H9 (cell line): ENCODE results near the gene KMT5B. TPM values are rescaled to one million over a fixed set of nuclear protein-coding genes. Genes with fewer than 3 reads are reported as not detected.

ENCODE experiments used
- DNase-seq: peaks from one replicate; pipeline ENCODE4 v3.0.0-alpha.2; 2017
- H2AFZ ChIP-seq: one replicate; pipeline ENCODE4 v1.6.1; 2013; ENCODE audit warnings: mild to moderate bottlenecking, low read length, control low read depth, moderate library complexity
- H2AK5ac ChIP-seq: 2 replicates; pipeline ENCODE4 v1.6.1; 2013; ENCODE audit warnings: low read length, control low read depth, mixed read lengths; ENCODE audit not compliant: insufficient read length
- H2BK120ac ChIP-seq: one replicate; pipeline ENCODE4 v1.6.1; 2013; ENCODE audit warnings: low read depth, mild to moderate bottlenecking, low read length, control low read depth, inconsistent platforms; ENCODE audit not compliant: poor library complexity, severe bottlenecking
- H2BK12ac ChIP-seq: 2 replicates; pipeline ENCODE4 v1.6.1; 2013; ENCODE audit warnings: low read length, control low read depth, mixed read lengths, low read depth; ENCODE audit not compliant: insufficient read length
- H2BK15ac ChIP-seq: 2 replicates; pipeline ENCODE4 v1.6.1; 2013; ENCODE audit warnings: low read depth, low read length, control low read depth
- H2BK20ac ChIP-seq: one replicate; pipeline ENCODE4 v1.6.1; 2013; ENCODE audit warnings: low read depth, mild to moderate bottlenecking, low read length, control low read depth, inconsistent platforms; ENCODE audit not compliant: poor library complexity, severe bottlenecking
- H2BK5ac ChIP-seq: 2 replicates; pipeline ENCODE4 v1.6.1; 2013; ENCODE audit warnings: low read length, control low read depth, mixed read lengths; ENCODE audit not compliant: insufficient read length
- H3K14ac ChIP-seq: 2 replicates; pipeline ENCODE4 v1.6.1; 2013; ENCODE audit warnings: low read length, control low read depth; ENCODE audit not compliant: insufficient read depth
- H3K18ac ChIP-seq: 2 replicates; pipeline ENCODE4 v1.6.1; 2013; ENCODE audit warnings: low read depth, mild to moderate bottlenecking, mixed read lengths, low read length, control low read depth; ENCODE audit not compliant: insufficient read length
- H3K23ac ChIP-seq: 2 replicates; pipeline ENCODE4 v1.6.1; 2013; ENCODE audit warnings: low read length, control low read depth, mixed read lengths, low read depth; ENCODE audit not compliant: insufficient read length
- H3K23me2 ChIP-seq: 2 replicates; pipeline ENCODE4 v1.6.1; 2013; ENCODE audit warnings: low read depth, mild to moderate bottlenecking, mixed read lengths, low read length, control low read depth; ENCODE audit not compliant: insufficient read length, poor library complexity, severe bottlenecking
- H3K27ac ChIP-seq: 2 replicates; pipeline ENCODE4 v1.5.1; 2013; ENCODE audit warnings: low read length, control low read depth, mixed read lengths, low read depth; ENCODE audit not compliant: insufficient read length
- H3K27me3 ChIP-seq: 2 replicates; pipeline ENCODE4 v1.6.1; 2013; ENCODE audit warnings: low read length, control low read depth, inconsistent platforms; ENCODE audit not compliant: insufficient read depth
- H3K4ac ChIP-seq: 2 replicates; pipeline ENCODE4 v1.6.1; 2013; ENCODE audit warnings: low read depth, mild to moderate bottlenecking, control low read depth, inconsistent platforms, low read length, moderate library complexity
- H3K4me1 ChIP-seq: 2 replicates; pipeline ENCODE4 v1.6.1; 2013; ENCODE audit warnings: low read length, control low read depth, inconsistent platforms; ENCODE audit not compliant: insufficient read depth
- H3K4me2 ChIP-seq: 2 replicates; pipeline ENCODE4 v1.6.1; 2013; ENCODE audit warnings: low read length, control low read depth, mixed read lengths; ENCODE audit not compliant: insufficient read length, insufficient read depth
- H3K56ac ChIP-seq: 2 replicates; pipeline ENCODE4 v1.6.1; 2013; ENCODE audit warnings: low read depth, mild to moderate bottlenecking, mixed read lengths, low read length, control low read depth; ENCODE audit not compliant: insufficient read length
- H3K79me1 ChIP-seq: 2 replicates; pipeline ENCODE4 v1.6.1; 2013; ENCODE audit warnings: low read depth, mild to moderate bottlenecking, moderate library complexity, low read length, control low read depth, inconsistent platforms; ENCODE audit not compliant: insufficient read depth, poor library complexity, severe bottlenecking
- H3K79me2 ChIP-seq: 2 replicates; pipeline ENCODE4 v1.6.1; 2013; ENCODE audit warnings: low read length, control low read depth, inconsistent platforms; ENCODE audit not compliant: insufficient read depth
- H3K9ac ChIP-seq: 2 replicates; pipeline ENCODE4 v1.6.1; 2013; ENCODE audit warnings: low read length, control low read depth, mixed read lengths; ENCODE audit not compliant: insufficient read length; ENCODE audit errors: extremely low read depth
- H3K9me3 ChIP-seq: one replicate; pipeline ENCODE4 v1.6.1; 2013; ENCODE audit warnings: low read depth, low read length, inconsistent platforms; ENCODE audit not compliant: control insufficient read depth
- H3T11ph ChIP-seq: one replicate; pipeline ENCODE4 v1.6.1; 2013; ENCODE audit warnings: mild to moderate bottlenecking, low read length, control low read depth, inconsistent platforms
- H4K20me1 ChIP-seq: one replicate; pipeline ENCODE4 v1.6.1; 2013; ENCODE audit not compliant: control insufficient read depth, insufficient read length, insufficient read depth
- H4K5ac ChIP-seq: 2 replicates; pipeline ENCODE4 v1.6.1; 2013; ENCODE audit warnings: low read depth, mild to moderate bottlenecking, mixed read lengths, low read length, control low read depth; ENCODE audit not compliant: insufficient read length
- H4K8ac ChIP-seq: replicated peaks from 2 replicates; pipeline ENCODE4 v1.6.1; 2013; ENCODE audit warnings: low read length, control low read depth, mixed read lengths, low read depth; ENCODE audit not compliant: insufficient read length
- H4K91ac ChIP-seq: 2 replicates; pipeline ENCODE4 v1.6.1; 2013; ENCODE audit warnings: low read depth, mild to moderate bottlenecking, moderate library complexity, mixed read lengths, low read length, control low read depth; ENCODE audit not compliant: insufficient read length
- H3K27ac Mint-ChIP-seq, 3 experiments: 2 replicates in 2 of 3; 3 replicates in 1 of 3; pipeline ENCODE4 v1.8.0; 2020 to 2021; ENCODE audit warnings: mixed read lengths in 3 of 3, mild to moderate bottlenecking in 1 of 3, moderate library complexity in 1 of 3
- H3K27me3 Mint-ChIP-seq: 2 replicates; pipeline ENCODE4 v1.8.0; 2021; ENCODE audit warnings: low read depth, mild to moderate bottlenecking, moderate library complexity, mixed read lengths
- H3K36me3 Mint-ChIP-seq, 3 experiments: 2 replicates in 2 of 3; 3 replicates in 1 of 3; pipeline ENCODE4 v1.8.0; 2020 to 2021; ENCODE audit warnings: low read depth in 3 of 3, mixed read lengths in 3 of 3; ENCODE audit not compliant: insufficient read depth in 1 of 3
- H3K4me1 Mint-ChIP-seq, 2 experiments: 2 replicates each; pipeline ENCODE4 v1.8.0; 2020; ENCODE audit warnings: mixed read lengths in 2 of 2
- H3K4me3 Mint-ChIP-seq, 2 experiments: 2 replicates in 1 of 2; 3 replicates in 1 of 2; pipeline ENCODE4 v1.8.0; 2020 to 2021; ENCODE audit warnings: mild to moderate bottlenecking in 2 of 2, mixed read lengths in 2 of 2, moderate library complexity in 1 of 2
- H3K9me3 Mint-ChIP-seq, 2 experiments: 2 replicates in 1 of 2; 3 replicates in 1 of 2; pipeline ENCODE4 v1.8.0; 2020; ENCODE audit warnings: mild to moderate bottlenecking in 2 of 2, mixed read lengths in 2 of 2, moderate library complexity in 1 of 2
- WGBS: extraction: QIAGEN DNeasy Blood & Tissue Kit; methylation state at CpG from one replicate; pipeline ENCODE4 v1.1.7; 2013; ENCODE audit warnings: missing lambda C conversion rate, low lambda C conversion rate, mixed read lengths; ENCODE audit not compliant: insufficient read length; ENCODE audit errors: extremely low coverage; 5-methylcytosine and 5-hydroxymethylcytosine counted together
- total RNA-seq: library from RNA; stranded (reverse); gene quantifications from 2 replicates; pipeline ENCODE4 v1.2.1, GENCODE V29; 2021
- TF ChIP-seq, protein P1 (sequence below): fragments of 200-600 bp; sonication (generic); conservative IDR thresholded peaks from 3 replicates; pipeline ENCODE4 v1.8.0; 2021; ENCODE audit warnings: antibody characterized with exemption, mild to moderate bottlenecking

Gene KMT5B
- total RNA-seq, 1 experiment from 2014 or later = 61.6 TPM

GRCh38 chr11:68229601-68230000 lies 16.5 kb upstream of the KMT5B start:
- H3K27ac Mint-ChIP-seq = no peak overlapping the region
- Histone ChIP-seq H3K14ac (no peak overlapping the region), H4K91ac (no peak overlapping the region), H2AFZ (no peak overlapping the region), H4K20me1 (no peaks in the 10 kb centered on the region), H3K18ac (no peak overlapping the region), H4K5ac (no peak overlapping the region), H3K9ac (no peak overlapping the region), H3K23ac (no peak overlapping the region), H3K9me3 (no peaks in the 10 kb centered on the region), H2BK5ac (no peak overlapping the region), H3K27ac (no peak overlapping the region), H2BK15ac (no peak overlapping the region), H3K27me3 (no peaks in the 10 kb centered on the region), H3K4me1 (no peaks in the 10 kb centered on the region), H2AK5ac (no peak overlapping the region), H2BK12ac (no peak overlapping the region), H2BK120ac (no peak overlapping the region), H3K79me1 (no peaks in the 10 kb centered on the region), H2BK20ac (no peak overlapping the region), H3K79me2 (no peaks in the 10 kb centered on the region), H3T11ph (no peak overlapping the region), H3K23me2 (no peaks in the 10 kb centered on the region), H3K56ac (no peak overlapping the region), H4K8ac (no peak overlapping the region), H3K4me2 (no peak overlapping the region), H3K4ac (no peak overlapping the region)
- DNase-seq = no peak
- H3K4me3 Mint-ChIP-seq = no peak overlapping the region
- H3K9me3 Mint-ChIP-seq = peaks cover 4 to 11% of the 10 kb centered on the region in 2 experiments; a peak in 4 of 5 replicates
- H3K27me3 Mint-ChIP-seq = peaks cover 17% of the 10 kb centered on the region
- H3K4me1 Mint-ChIP-seq = peaks cover 0 to 5% of the 10 kb centered on the region in 2 experiments; a peak in 2 of 4 replicates
- WGBS = no CpG with 5 or more reads among the region's 1 CpG
- H3K36me3 Mint-ChIP-seq = no peaks in the 10 kb centered on the region; a peak in 1 of 7 replicates
- TF ChIP-seq, protein P1, sequence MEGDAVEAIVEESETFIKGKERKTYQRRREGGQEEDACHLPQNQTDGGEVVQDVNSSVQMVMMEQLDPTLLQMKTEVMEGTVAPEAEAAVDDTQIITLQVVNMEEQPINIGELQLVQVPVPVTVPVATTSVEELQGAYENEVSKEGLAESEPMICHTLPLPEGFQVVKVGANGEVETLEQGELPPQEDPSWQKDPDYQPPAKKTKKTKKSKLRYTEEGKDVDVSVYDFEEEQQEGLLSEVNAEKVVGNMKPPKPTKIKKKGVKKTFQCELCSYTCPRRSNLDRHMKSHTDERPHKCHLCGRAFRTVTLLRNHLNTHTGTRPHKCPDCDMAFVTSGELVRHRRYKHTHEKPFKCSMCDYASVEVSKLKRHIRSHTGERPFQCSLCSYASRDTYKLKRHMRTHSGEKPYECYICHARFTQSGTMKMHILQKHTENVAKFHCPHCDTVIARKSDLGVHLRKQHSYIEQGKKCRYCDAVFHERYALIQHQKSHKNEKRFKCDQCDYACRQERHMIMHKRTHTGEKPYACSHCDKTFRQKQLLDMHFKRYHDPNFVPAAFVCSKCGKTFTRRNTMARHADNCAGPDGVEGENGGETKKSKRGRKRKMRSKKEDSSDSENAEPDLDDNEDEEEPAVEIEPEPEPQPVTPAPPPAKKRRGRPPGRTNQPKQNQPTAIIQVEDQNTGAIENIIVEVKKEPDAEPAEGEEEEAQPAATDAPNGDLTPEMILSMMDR = no peak
